ENCODE data around the gene RASL10A. TPM values are rescaled to one million over a fixed set of nuclear protein-coding genes. Genes with fewer than 3 reads are reported as not detected.

RASL10A gene
- total RNA-seq, 6 donors from 2014 or later, result 1.2 to 33.5 (median 2.0) TPM

DNA sequence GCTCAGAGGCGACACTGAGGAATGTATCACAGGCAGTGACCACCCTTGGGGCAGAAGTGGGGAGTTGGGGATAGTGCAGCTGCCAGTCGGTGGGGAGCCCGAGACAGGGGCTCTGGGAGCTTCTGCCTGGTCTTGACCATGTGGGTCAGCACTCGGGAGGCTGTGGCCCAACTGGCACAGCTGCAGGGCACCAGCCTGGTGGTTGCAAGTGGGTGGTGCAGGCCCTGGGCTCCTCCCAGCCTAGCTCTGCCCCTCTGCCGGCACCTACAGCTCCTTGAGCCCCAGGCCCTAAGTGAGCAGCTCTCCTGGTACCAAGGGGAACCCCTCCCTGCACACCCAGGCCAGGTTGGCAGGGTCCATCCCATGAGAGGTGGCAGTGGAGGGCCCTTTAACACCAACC lies 12.6 kb upstream of the RASL10A start:
- peaks cover 4 to 68% (median 62%) of the 10 kb centered on the region in 4 donors for H3K36me3 ChIP-seq
- H3K4me3 ChIP-seq, result no peak overlapping the region
- 85 to 93% methylated on average over 3 to 5 of the region's 5 CpGs for WGBS, 2 donors
- H3K4me1 ChIP-seq, result no peaks in the 10 kb centered on the region
- no peak overlapping the region for H3K27ac ChIP-seq
- ATAC-seq (ENCODE audit: low FRiP score in 2 of 2) (no peak), DNase-seq (no peak)
- TF ChIP-seq EP300 (IDR thresholded peaks at IDR 0.05), result no peak
- no peak for TF ChIP-seq POLR2AphosphoS5 (IDR thresholded peaks at IDR 0.05)
- TF ChIP-seq CTCF (IDR thresholded peaks at IDR 0.05), result peak in 1 of 6 experiments; percentile 11
- no peak for TF ChIP-seq POLR2A (IDR thresholded peaks at IDR 0.05)
- no peaks in the 10 kb centered on the region for H3K27me3 ChIP-seq
- H3K9me3 ChIP-seq, result no peaks in the 10 kb centered on the region

DNA sequence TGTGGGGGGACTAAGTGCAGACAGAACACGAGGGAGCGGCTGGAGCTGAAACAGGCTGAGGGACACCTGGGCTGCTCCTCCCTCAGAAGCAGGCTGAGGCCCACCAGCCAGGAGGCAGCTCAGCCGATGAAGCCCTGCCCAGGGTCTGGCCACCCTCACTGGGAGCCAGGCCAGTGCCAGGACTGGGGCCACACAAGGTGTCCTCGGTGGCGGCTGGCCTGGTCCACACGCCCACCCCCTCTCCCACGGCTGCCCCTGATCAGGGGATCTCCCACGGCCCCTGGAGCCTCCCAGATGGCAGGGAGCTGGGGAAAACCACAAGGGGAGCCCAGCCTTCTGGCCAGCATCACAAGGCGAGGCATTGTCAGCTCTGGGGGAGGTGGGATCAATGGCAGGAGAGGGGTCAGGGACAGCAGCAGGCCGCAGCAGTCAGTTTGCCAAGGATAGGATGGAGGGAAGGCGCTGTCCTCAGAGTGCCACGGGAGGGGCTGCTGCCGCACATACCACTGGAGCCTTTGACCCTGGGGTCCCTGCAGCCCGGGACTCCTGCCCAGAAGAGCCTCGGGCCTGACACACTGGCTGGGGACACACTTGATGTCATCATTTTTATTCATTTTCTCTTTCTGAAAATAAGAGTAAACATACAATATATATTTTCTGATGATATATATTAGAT lies 11.7 kb upstream of the RASL10A start:
- DNase-seq, result peak in 1 of 2 donors; percentile 72
- H3K27me3 ChIP-seq, result no peaks in the 10 kb centered on the region
- peaks cover 4 to 60% (median 55%) of the 10 kb centered on the region in 4 donors for H3K36me3 ChIP-seq
- no peaks in the 10 kb centered on the region for H3K4me1 ChIP-seq
- no peak overlapping the region for H3K4me3 ChIP-seq
- no peak overlapping the region for H3K27ac ChIP-seq
- no peak for ATAC-seq (ENCODE audit: low FRiP score in 2 of 2)
- 92 to 97% methylated on average over 7 to 15 of the region's 15 CpGs for WGBS, 2 donors
- no peaks in the 10 kb centered on the region for H3K9me3 ChIP-seq
- TF ChIP-seq POLR2AphosphoS5 (IDR thresholded peaks at IDR 0.05) (no peak), EP300 (IDR thresholded peaks at IDR 0.05) (no peak), CTCF (IDR thresholded peaks at IDR 0.05) (no peak), POLR2A (IDR thresholded peaks at IDR 0.05) (no peak)

DNA sequence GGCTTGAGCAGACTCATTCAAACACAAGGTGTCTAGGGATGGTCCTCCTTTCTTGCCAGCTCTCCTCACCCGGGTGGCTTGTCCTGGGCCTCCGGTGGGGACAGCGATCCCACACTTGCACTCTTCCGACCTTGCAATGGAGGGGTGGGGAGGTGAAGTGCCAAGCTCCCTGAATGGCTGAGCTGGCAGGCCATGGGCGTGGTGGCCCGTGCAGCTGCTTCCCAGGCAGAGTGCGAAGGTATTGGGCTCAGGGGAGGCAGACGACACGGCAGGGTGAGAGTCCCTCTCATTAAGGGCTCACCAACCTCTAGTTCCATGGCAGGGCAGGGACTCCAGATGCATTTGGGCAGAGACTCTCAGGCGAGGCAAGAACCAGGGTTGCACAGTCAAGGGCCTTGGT lies 11.0 kb upstream of the RASL10A start:
- TF ChIP-seq EP300 (IDR thresholded peaks at IDR 0.05) (no peak), POLR2AphosphoS5 (IDR thresholded peaks at IDR 0.05) (no peak)
- no peaks in the 10 kb centered on the region for H3K9me3 ChIP-seq
- H3K4me1 ChIP-seq, result no peaks in the 10 kb centered on the region
- ATAC-seq (ENCODE audit: low FRiP score in 2 of 2) (no peak), DNase-seq (no peak)
- 95 to 100% methylated on average over 1 to 10 of the region's 10 CpGs for WGBS, 2 donors
- H3K27me3 ChIP-seq, result no peaks in the 10 kb centered on the region
- H3K27ac ChIP-seq, result no peak overlapping the region
- H3K4me3 ChIP-seq, result no peak overlapping the region
- H3K36me3 ChIP-seq, result peaks cover 4 to 52% (median 49%) of the 10 kb centered on the region in 4 donors

- WGBS, 2 donors, result 57 to 75% methylated on average over 9 of the region's 9 CpGs
- Histone ChIP-seq H3K4me1 (no peaks in the 10 kb centered on the region), H3K27me3 (no peaks in the 10 kb centered on the region), H3K36me3 (peaks cover 4 to 46% (median 43%) of the 10 kb centered on the region in 4 donors), H3K9me3 (no peaks in the 10 kb centered on the region), H3K27ac (no peak overlapping the region), H3K4me3 (no peak overlapping the region)
- no peak for TF ChIP-seq POLR2AphosphoS5 (IDR thresholded peaks at IDR 0.05)
- TF ChIP-seq CTCF (IDR thresholded peaks at IDR 0.05), result no peak
- TF ChIP-seq POLR2A (IDR thresholded peaks at IDR 0.05), result no peak
- no peak for TF ChIP-seq EP300 (IDR thresholded peaks at IDR 0.05)
- ATAC-seq (ENCODE audit: low FRiP score in 2 of 2), result no peak
- DNase-seq, result no peak
These were observed 10.4 kb upstream of the RASL10A start for GRCh38 chr22:29325785-29326315.

- no peaks in the 10 kb centered on the region for H3K27me3 ChIP-seq
- WGBS, 2 donors, result 77 to 84% methylated on average over 8 of the region's 8 CpGs
- no peaks in the 10 kb centered on the region for H3K4me1 ChIP-seq
- H3K4me3 ChIP-seq, result no peak overlapping the region
- no peaks in the 10 kb centered on the region for H3K9me3 ChIP-seq
- DNase-seq (no peak), ATAC-seq (ENCODE audit: low FRiP score in 2 of 2) (no peak)
- no peak for TF ChIP-seq EP300 (IDR thresholded peaks at IDR 0.05)
- no peak for TF ChIP-seq CTCF (IDR thresholded peaks at IDR 0.05)
- TF ChIP-seq POLR2AphosphoS5 (IDR thresholded peaks at IDR 0.05), result no peak
- TF ChIP-seq POLR2A (IDR thresholded peaks at IDR 0.05), result no peak
- H3K27ac ChIP-seq, result no peak overlapping the region
- H3K36me3 ChIP-seq, result peaks cover 4 to 41% (median 38%) of the 10 kb centered on the region in 4 donors
These were observed 9.9 kb upstream of the RASL10A start for GRCh38 chr22:29325356-29325755.
